GM23338 (cell line): Measurements from ENCODE around the gene DMAC2L. TPM values are rescaled to one million over a fixed set of nuclear protein-coding genes. Genes with fewer than 3 reads are reported as not detected.

Experiments used
- ATAC-seq: fragments of 200-7000 bp; cut with Tn5 transposase; 3 replicates; pipeline ENCODE4 v1.9.1; 2020
- DNase-seq: peaks from one replicate; pipeline ENCODE4 v3.0.0-alpha.2; 2015; ENCODE audit warnings: low spot score
- H2AFZ ChIP-seq: fragments of 200-600 bp; sonication (generic); 2 replicates; pipeline ENCODE4 v1.8.0; 2016; ENCODE audit warnings: antibody characterized with exemption, mild to moderate bottlenecking, moderate library complexity
- H3F3A ChIP-seq: fragments of 200-600 bp; sonication (generic); replicated peaks from 2 replicates; pipeline ENCODE4 v1.8.0; 2017; ENCODE audit warnings: antibody characterized with exemption, mixed run types, low read depth
- H3K27ac ChIP-seq: fragments of 200-600 bp; sonication (generic); 2 replicates; pipeline ENCODE4 v1.6.1; 2016; ENCODE audit warnings: low read depth
- H3K27me3 ChIP-seq: fragments of 200-600 bp; sonication (generic); 2 replicates; pipeline ENCODE4 v1.8.0; 2016; ENCODE audit warnings: mild to moderate bottlenecking, mixed run types, moderate library complexity; ENCODE audit not compliant: insufficient read depth
- H3K36me3 ChIP-seq: fragments of 200-600 bp; sonication (generic); 2 replicates; pipeline ENCODE4 v1.8.0; 2016; ENCODE audit warnings: mild to moderate bottlenecking; ENCODE audit not compliant: insufficient read depth
- H3K4me1 ChIP-seq: fragments of 200-600 bp; sonication (generic); 2 replicates; pipeline ENCODE4 v1.8.0; 2016; ENCODE audit warnings: mild to moderate bottlenecking, moderate library complexity; ENCODE audit not compliant: insufficient read depth
- H3K4me2 ChIP-seq: fragments of 200-600 bp; sonication (generic); 2 replicates; pipeline ENCODE4 v1.7.1; 2017; ENCODE audit warnings: mixed run types
- H3K4me3 ChIP-seq: fragments of 200-600 bp; sonication (generic); 2 replicates; pipeline ENCODE4 v1.6.1; 2016; ENCODE audit warnings: mixed run types
- H3K79me2 ChIP-seq: fragments of 200-600 bp; sonication (generic); replicated peaks from 2 replicates; pipeline ENCODE4 v1.8.0; 2017; ENCODE audit warnings: mild to moderate bottlenecking; ENCODE audit not compliant: insufficient read depth
- H3K9me2 ChIP-seq: fragments of 200-600 bp; sonication (generic); 2 replicates; pipeline ENCODE4 v1.8.0; 2017; ENCODE audit not compliant: insufficient read depth
- H4K20me1 ChIP-seq: fragments of 200-600 bp; sonication (generic); replicated peaks from 2 replicates; pipeline ENCODE4 v1.8.0; 2017; ENCODE audit warnings: mild to moderate bottlenecking; ENCODE audit not compliant: insufficient read depth
- H3K27ac Mint-ChIP-seq: 2 replicates; pipeline ENCODE4 v1.8.0; 2020; ENCODE audit warnings: inconsistent platforms, mild to moderate bottlenecking, moderate library complexity, mixed read lengths
- H3K27me3 Mint-ChIP-seq: 3 replicates; pipeline ENCODE4 v1.8.0; 2022; ENCODE audit warnings: low read depth, mild to moderate bottlenecking, moderate library complexity, mixed read lengths, inconsistent platforms; ENCODE audit not compliant: insufficient read depth, poor library complexity
- H3K36me3 Mint-ChIP-seq: 3 replicates; pipeline ENCODE4 v1.8.0; 2021; ENCODE audit warnings: low read depth, mild to moderate bottlenecking, inconsistent platforms, moderate library complexity, mixed read lengths
- H3K4me1 Mint-ChIP-seq: 3 replicates; pipeline ENCODE4 v1.8.0; 2020; ENCODE audit warnings: mild to moderate bottlenecking, inconsistent platforms, mixed read lengths
- H3K4me3 Mint-ChIP-seq: 3 replicates; pipeline ENCODE4 v1.8.0; 2021; ENCODE audit warnings: moderate library complexity, mild to moderate bottlenecking, inconsistent platforms, mixed read lengths
- H3K9me3 Mint-ChIP-seq: 3 replicates; pipeline ENCODE4 v1.8.0; 2020; ENCODE audit warnings: moderate library complexity, mild to moderate bottlenecking, inconsistent platforms, mixed read lengths
- CTCF ChIP-seq, 2 experiments: fragments of 200-600 bp in 1 of 2; sonication (generic) in 1 of 2; conservative IDR thresholded peaks; 2 replicates each; pipeline versions ENCODE4 v1.5.1 to v1.6.1; 2016 to 2017; ENCODE audit warnings: antibody characterized with exemption in 2 of 2, low read depth in 2 of 2, mild to moderate bottlenecking in 2 of 2, moderate library complexity in 1 of 2
- ETS1 ChIP-seq: IDR thresholded peaks from 2 replicates; pipeline ENCODE4 v1.6.1; 2016; ENCODE audit warnings: antibody characterized with exemption
- EZH2 ChIP-seq: fragments of 200-600 bp; sonication (generic); IDR thresholded peaks from one replicate; pipeline ENCODE4 v1.8.0; 2017; ENCODE audit warnings: antibody characterized with exemption, mild to moderate bottlenecking, low read depth; ENCODE audit not compliant: unreplicated experiment
- EZH2phosphoT487 ChIP-seq: fragments of 200-600 bp; sonication (generic); IDR thresholded peaks from one replicate; pipeline ENCODE4 v1.8.1; 2018; ENCODE audit warnings: antibody characterized with exemption; ENCODE audit not compliant: unreplicated experiment
- JUNB ChIP-seq: IDR thresholded peaks from one replicate; pipeline ENCODE4 v1.6.1; 2016; ENCODE audit warnings: antibody characterized with exemption; ENCODE audit not compliant: unreplicated experiment
- NANOG ChIP-seq: IDR thresholded peaks from 2 replicates; pipeline ENCODE4 v1.6.1; 2016; ENCODE audit warnings: antibody characterized with exemption, borderline replicate concordance
- POLR2AphosphoS5 ChIP-seq: IDR thresholded peaks from 2 replicates; pipeline ENCODE4 v1.6.1; 2016; ENCODE audit warnings: antibody characterized with exemption, low read depth
- STAT1 ChIP-seq: IDR thresholded peaks from one replicate; pipeline ENCODE4 v1.6.1; 2016; ENCODE audit warnings: antibody characterized with exemption; ENCODE audit not compliant: unreplicated experiment
- ZNF331 ChIP-seq: fragments of 250-450 bp; sonication (Bioruptor Pico); IDR thresholded peaks from 2 replicates; pipeline ENCODE4 v1.5.0; 2020; ENCODE audit warnings: low read depth, mild to moderate bottlenecking, moderate library complexity
- ZNF462 ChIP-seq: fragments of 250-450 bp; sonication (Bioruptor Pico); IDR thresholded peaks from 2 replicates; pipeline ENCODE4 v1.5.0; 2020; ENCODE audit warnings: mild to moderate bottlenecking, moderate library complexity
- polyA plus RNA-seq: library from polyadenylated mRNA; unstranded; fragments of >200 nt; fragmentation: Nextera tagmentation; extraction: Ambion mirVana; gene quantifications from 2 replicates; pipeline ENCODE4 v1.2.1, GENCODE V29; 2016
- total RNA-seq: library from RNA; depleted of rRNA; stranded (reverse); fragments of >200 nt; shearing (Covaris generic); gene quantifications from 2 replicates; pipeline ENCODE4 v1.2.3, GENCODE V29; 2014

DMAC2L gene
- total and polyA plus RNA-seq, 2 experiments from 2014 or later, result 22.5 to 33.8 TPM

GRCh38 chr14:50335389-50335788 is 23.3 kb downstream of the DMAC2L start:
- Histone ChIP-seq H3K4me2 (peak overlapping the region; percentile 27; the same call in 1 of the 2 replicates), H3K27me3 (no peaks in the 10 kb centered on the region), H3F3A (no peaks in the 10 kb centered on the region), H3K4me3 (no peak overlapping the region), H2AFZ (no peak overlapping the region), H3K4me1 (peaks cover 26% of the 10 kb centered on the region), H4K20me1 (no peaks in the 10 kb centered on the region), H3K27ac (peak overlapping the region; percentile 89), H3K36me3 (no peaks in the 10 kb centered on the region), H3K9me2 (no peaks in the 10 kb centered on the region), H3K79me2 (no peaks in the 10 kb centered on the region)
- Mint-ChIP-seq H3K27me3 (peaks cover 4% of the 10 kb centered on the region), H3K4me1 (peaks cover 28% of the 10 kb centered on the region), H3K4me3 (no peak overlapping the region; the same call in 2 of the 3 replicates), H3K36me3 (no peaks in the 10 kb centered on the region; the same call in 2 of the 3 replicates), H3K27ac (peak overlapping the region; percentile 91), H3K9me3 (no peaks in the 10 kb centered on the region)
- ATAC-seq, result peak; percentile 88
- DNase-seq, result peak; percentile 91
- TF ChIP-seq EZH2phosphoT487, result no peak
- no peak for TF ChIP-seq CTCF (conservative IDR thresholded peaks at IDR 0.05; ENCODE audit: low read depth in 2 of 2)
- TF ChIP-seq ZNF331, result no peak
- no peak for TF ChIP-seq JUNB
- no peak for TF ChIP-seq POLR2AphosphoS5
- TF ChIP-seq EZH2, result no peak
- no peak for TF ChIP-seq ZNF462 (CRISPR knock-in tag)
- TF ChIP-seq ETS1, result no peak
- no peak for TF ChIP-seq NANOG
- no peak for TF ChIP-seq STAT1
